HepG2 (cell line): Measurements from ENCODE around the gene FGF19. TPM values are rescaled to one million over a fixed set of nuclear protein-coding genes. Genes with fewer than 3 reads are reported as not detected.
A peak's percentile ranks its signal among the peaks of the same experiment; 100 is the strongest.

Experiments used
- ATF6 ChIP-seq: sonication (generic); formaldehyde crosslinking; conservative IDR thresholded peaks from 2 replicates; pipeline ENCODE4 v1.4.0; 2020; ENCODE audit warnings: missing genetic modification reagents
- ELF4 ChIP-seq: sonication (generic); formaldehyde crosslinking; IDR thresholded peaks from 2 replicates; pipeline ENCODE4 v1.5.0; 2020; ENCODE audit warnings: missing genetic modification reagents, mild to moderate bottlenecking, moderate library complexity, borderline replicate concordance
- FOXK2 ChIP-seq: fragments of 450-650 bp; IDR thresholded peaks from 2 replicates; pipeline ENCODE4 v1.6.1; 2016
- GATA4 ChIP-seq: sonication (generic); IDR thresholded peaks from 2 replicates; pipeline ENCODE4 v1.6.1; 2016; ENCODE audit warnings: antibody characterized with exemption, low read depth, borderline replicate concordance
- HMG20A ChIP-seq: IDR thresholded peaks from 2 replicates; pipeline ENCODE4 v1.6.1; 2016; ENCODE audit warnings: borderline replicate concordance
- MZF1 ChIP-seq: sonication (generic); formaldehyde crosslinking; IDR thresholded peaks from 2 replicates; pipeline ENCODE4 v1.8.1; 2023; ENCODE audit warnings: mild to moderate bottlenecking, missing genetic modification reagents, borderline replicate concordance
- NFE2 ChIP-seq: sonication (generic); formaldehyde crosslinking; IDR thresholded peaks from 2 replicates; pipeline ENCODE4 v1.4.0; 2020; ENCODE audit warnings: missing genetic modification reagents
- TIGD3 ChIP-seq: sonication (generic); formaldehyde crosslinking; IDR thresholded peaks from 2 replicates; pipeline ENCODE4 v1.5.1; 2020; ENCODE audit warnings: mild to moderate bottlenecking, missing genetic modification reagents, borderline replicate concordance
- ZBTB3 ChIP-seq: sonication (generic); formaldehyde crosslinking; IDR thresholded peaks from 2 replicates; pipeline ENCODE4 v1.4.0; 2020; ENCODE audit warnings: low read depth, mild to moderate bottlenecking, moderate library complexity, missing genetic modification reagents, borderline replicate concordance
- ZNF18 ChIP-seq: sonication (generic); formaldehyde crosslinking; IDR thresholded peaks from 2 replicates; pipeline ENCODE4 v1.8.0; 2022; ENCODE audit warnings: mild to moderate bottlenecking, missing genetic modification reagents; ENCODE audit not compliant: insufficient replicate concordance
- ZNF687 ChIP-seq: sonication (generic); formaldehyde crosslinking; IDR thresholded peaks from 2 replicates; pipeline ENCODE4 v1.5.1; 2020; ENCODE audit warnings: mild to moderate bottlenecking, missing genetic modification reagents, moderate library complexity
- ZNF7 ChIP-seq: IDR thresholded peaks from 2 replicates; pipeline ENCODE4 v1.6.1; 2016; ENCODE audit warnings: missing biosample characterization, missing genetic modification reagents
- ZNF790 ChIP-seq: sonication (generic); formaldehyde crosslinking; IDR thresholded peaks from 2 replicates; pipeline ENCODE4 v1.8.0; 2022; ENCODE audit warnings: missing genetic modification reagents, mild to moderate bottlenecking, borderline replicate concordance
- polyA plus RNA-seq, 8 experiments: library from polyadenylated mRNA; depleted of rRNA in 3 of 8; stranded (reverse) in 7 of 8; unstranded in 1 of 8; fragments of >200 nt; fragmentation: Illumina TruSeq in 4 of 8; extraction: Trizol in 4 of 8; gene quantifications; 2 replicates each; pipeline versions ENCODE4 v1.2.1 to v1.2.3, GENCODE V29; 2011 to 2016; ENCODE audit warnings: low read depth in 4 of 8, missing spikeins in 1 of 8, mixed read lengths in 1 of 8; ENCODE audit not compliant: insufficient read depth in 1 of 8
- total RNA-seq, 5 experiments: library from RNA; depleted of rRNA; stranded (reverse); fragments of >200 nt; fragmentation: Illumina TruSeq; extraction: Trizol; gene quantifications; 2 replicates each; pipeline ENCODE4 v1.2.3, GENCODE V29; 2016; ENCODE audit warnings: low read depth in 1 of 5
- TF ChIP-seq, protein P1 (sequence below): sonication (generic); formaldehyde crosslinking; IDR thresholded peaks from 2 replicates; pipeline ENCODE4 v1.5.0; 2020; ENCODE audit warnings: mild to moderate bottlenecking, missing genetic modification reagents
- TF ChIP-seq, protein P2 (sequence below): sonication (generic); formaldehyde crosslinking; IDR thresholded peaks from 2 replicates; pipeline ENCODE4 v1.8.0; 2023; ENCODE audit warnings: mild to moderate bottlenecking, missing genetic modification reagents

The FGF19 gene
- total and polyA plus RNA-seq, 2 of the 13 experiments (the other 11 are each of a cell fraction or from before 2014, with no cell fraction given) = 0.07 TPM; not detected in 1

- TF ChIP-seq ZBTB3 (CRISPR knock-in tag) (no peak), ZNF687 (CRISPR knock-in tag) (peak; percentile 99), MZF1 (CRISPR knock-in tag) (no peak), ZNF7 (no peak; the same call in 1 of the 2 replicates), NFE2 (no peak), HMG20A (CRISPR knock-in tag) (peak; percentile 86), TIGD3 (CRISPR knock-in tag) (no peak), GATA4 (peak; percentile 72; the same call in 1 of the 2 replicates), ELF4 (CRISPR knock-in tag) (no peak), ZNF790 (CRISPR knock-in tag) (0 out of 2 replicates have a peak, but pooled peaks have one; percentile 44), FOXK2 (no peak), ZNF18 (no peak), ATF6 (CRISPR knock-in tag) (no peak)
- TF ChIP-seq, protein P1, sequence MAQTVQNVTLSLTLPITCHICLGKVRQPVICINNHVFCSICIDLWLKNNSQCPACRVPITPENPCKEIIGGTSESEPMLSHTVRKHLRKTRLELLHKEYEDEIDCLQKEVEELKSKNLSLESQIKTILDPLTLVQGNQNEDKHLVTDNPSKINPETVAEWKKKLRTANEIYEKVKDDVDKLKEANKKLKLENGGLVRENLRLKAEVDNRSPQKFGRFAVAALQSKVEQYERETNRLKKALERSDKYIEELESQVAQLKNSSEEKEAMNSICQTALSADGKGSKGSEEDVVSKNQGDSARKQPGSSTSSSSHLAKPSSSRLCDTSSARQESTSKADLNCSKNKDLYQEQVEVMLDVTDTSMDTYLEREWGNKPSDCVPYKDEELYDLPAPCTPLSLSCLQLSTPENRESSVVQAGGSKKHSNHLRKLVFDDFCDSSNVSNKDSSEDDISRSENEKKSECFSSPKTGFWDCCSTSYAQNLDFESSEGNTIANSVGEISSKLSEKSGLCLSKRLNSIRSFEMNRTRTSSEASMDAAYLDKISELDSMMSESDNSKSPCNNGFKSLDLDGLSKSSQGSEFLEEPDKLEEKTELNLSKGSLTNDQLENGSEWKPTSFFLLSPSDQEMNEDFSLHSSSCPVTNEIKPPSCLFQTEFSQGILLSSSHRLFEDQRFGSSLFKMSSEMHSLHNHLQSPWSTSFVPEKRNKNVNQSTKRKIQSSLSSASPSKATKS (CRISPR knock-in tag) = no peak
- TF ChIP-seq, protein P2, sequence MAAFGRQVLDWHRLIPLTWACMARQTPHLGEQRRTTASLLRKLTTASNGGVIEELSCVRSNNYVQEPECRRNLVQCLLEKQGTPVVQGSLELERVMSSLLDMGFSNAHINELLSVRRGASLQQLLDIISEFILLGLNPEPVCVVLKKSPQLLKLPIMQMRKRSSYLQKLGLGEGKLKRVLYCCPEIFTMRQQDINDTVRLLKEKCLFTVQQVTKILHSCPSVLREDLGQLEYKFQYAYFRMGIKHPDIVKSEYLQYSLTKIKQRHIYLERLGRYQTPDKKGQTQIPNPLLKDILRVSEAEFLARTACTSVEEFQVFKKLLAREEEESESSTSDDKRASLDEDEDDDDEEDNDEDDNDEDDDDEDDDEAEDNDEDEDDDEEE = no peak
These were observed 45.8 kb downstream of the FGF19 start (continued) for GRCh38 chr11:69657911-69658625.
